Neural crest cell (in vitro differentiated cells): ENCODE results near the gene OTUD1. TPM values are rescaled to one million over a fixed set of nuclear protein-coding genes. Genes with fewer than 3 reads are reported as not detected.

Experiments used
- DNase-seq: peaks from one replicate; pipeline ENCODE4 v3.0.0; 2021; ENCODE audit warnings: low read depth, mixed read lengths, low spot score
- H3K27ac Mint-ChIP-seq: one replicate; pipeline ENCODE4 v1.8.0; 2021; ENCODE audit warnings: mild to moderate bottlenecking, mixed read lengths; ENCODE audit not compliant: unreplicated experiment
- H3K27me3 Mint-ChIP-seq: 2 replicates; pipeline ENCODE4 v1.8.0; 2021; ENCODE audit warnings: low read depth, mild to moderate bottlenecking, mixed read lengths
- H3K36me3 Mint-ChIP-seq: 2 replicates; pipeline ENCODE4 v1.8.0; 2021; ENCODE audit warnings: low read depth, mild to moderate bottlenecking, mixed read lengths
- H3K4me1 Mint-ChIP-seq: 2 replicates; pipeline ENCODE4 v1.8.0; 2021; ENCODE audit warnings: mixed read lengths
- H3K4me3 Mint-ChIP-seq: one replicate; pipeline ENCODE4 v1.8.0; 2021; ENCODE audit warnings: mild to moderate bottlenecking, mixed read lengths
- H3K9me3 Mint-ChIP-seq: 2 replicates; pipeline ENCODE4 v1.8.0; 2021; ENCODE audit warnings: mixed read lengths
- total RNA-seq: library from RNA; stranded (reverse); gene quantifications from 2 replicates; pipeline ENCODE4 v1.2.1, GENCODE V29; 2021
- TF ChIP-seq, protein P1 (sequence below): fragments of 200-600 bp; sonication (generic); conservative IDR thresholded peaks from 2 replicates; pipeline ENCODE4 v1.5.0; 2021; ENCODE audit warnings: antibody characterized with exemption, mild to moderate bottlenecking

The OTUD1 gene
- total RNA-seq, 1 donor from 2014 or later = 3.3 TPM

- Mint-ChIP-seq H3K27ac (no peak overlapping the region), H3K4me1 (no peaks in the 10 kb centered on the region), H3K4me3 (no peak overlapping the region), H3K9me3 (no peaks in the 10 kb centered on the region), H3K27me3 (peaks cover 29% of the 10 kb centered on the region), H3K36me3 (no peaks in the 10 kb centered on the region)
- DNase-seq = no peak
- TF ChIP-seq, protein P1, sequence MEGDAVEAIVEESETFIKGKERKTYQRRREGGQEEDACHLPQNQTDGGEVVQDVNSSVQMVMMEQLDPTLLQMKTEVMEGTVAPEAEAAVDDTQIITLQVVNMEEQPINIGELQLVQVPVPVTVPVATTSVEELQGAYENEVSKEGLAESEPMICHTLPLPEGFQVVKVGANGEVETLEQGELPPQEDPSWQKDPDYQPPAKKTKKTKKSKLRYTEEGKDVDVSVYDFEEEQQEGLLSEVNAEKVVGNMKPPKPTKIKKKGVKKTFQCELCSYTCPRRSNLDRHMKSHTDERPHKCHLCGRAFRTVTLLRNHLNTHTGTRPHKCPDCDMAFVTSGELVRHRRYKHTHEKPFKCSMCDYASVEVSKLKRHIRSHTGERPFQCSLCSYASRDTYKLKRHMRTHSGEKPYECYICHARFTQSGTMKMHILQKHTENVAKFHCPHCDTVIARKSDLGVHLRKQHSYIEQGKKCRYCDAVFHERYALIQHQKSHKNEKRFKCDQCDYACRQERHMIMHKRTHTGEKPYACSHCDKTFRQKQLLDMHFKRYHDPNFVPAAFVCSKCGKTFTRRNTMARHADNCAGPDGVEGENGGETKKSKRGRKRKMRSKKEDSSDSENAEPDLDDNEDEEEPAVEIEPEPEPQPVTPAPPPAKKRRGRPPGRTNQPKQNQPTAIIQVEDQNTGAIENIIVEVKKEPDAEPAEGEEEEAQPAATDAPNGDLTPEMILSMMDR = no peak
These were observed 28.7 kb downstream of the OTUD1 start for GRCh38 chr10:23467548-23467947.

DNA sequence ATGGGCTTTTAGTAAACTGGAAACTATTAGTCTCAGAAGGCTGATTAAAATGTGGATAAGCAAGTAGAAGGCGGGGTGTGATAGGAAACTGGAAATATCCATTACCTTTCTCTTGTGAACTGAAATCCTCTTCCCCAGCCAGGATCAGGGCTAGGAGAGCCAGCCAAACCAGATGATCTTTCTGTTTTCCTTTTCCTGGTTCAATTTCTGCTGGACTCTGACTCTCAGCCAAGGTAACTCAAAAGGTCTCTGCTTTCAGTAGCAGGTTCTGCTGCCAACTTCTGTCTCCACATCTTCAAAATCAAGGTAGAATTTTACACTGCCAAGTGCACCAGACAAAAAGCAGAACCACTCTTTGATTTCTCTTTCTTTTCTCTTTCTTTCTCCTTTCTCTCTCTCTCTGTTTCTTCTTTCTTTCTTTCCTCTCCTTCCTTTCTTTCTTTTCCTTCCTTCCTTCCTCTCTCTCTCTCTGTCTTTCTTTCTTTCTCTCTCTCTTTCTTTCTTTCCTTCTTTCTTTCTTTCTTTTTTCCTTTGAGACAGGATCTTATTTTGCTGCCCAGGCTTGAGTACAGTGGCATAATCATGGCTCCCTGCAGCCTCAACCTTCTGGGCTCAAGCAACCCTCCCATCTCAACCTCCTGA is 30.8 kb downstream of the OTUD1 start:
- Mint-ChIP-seq H3K27me3 (peaks cover 32% of the 10 kb centered on the region), H3K9me3 (no peaks in the 10 kb centered on the region), H3K4me3 (no peak overlapping the region), H3K36me3 (no peaks in the 10 kb centered on the region), H3K27ac (no peak overlapping the region), H3K4me1 (no peaks in the 10 kb centered on the region)
- no peak for DNase-seq
- TF ChIP-seq, protein P1 = no peak

GRCh38 chr10:23472181-23472580 is 33.3 kb downstream of the OTUD1 start:
- no peaks in the 10 kb centered on the region for H3K36me3 Mint-ChIP-seq
- H3K27ac Mint-ChIP-seq = no peak overlapping the region
- TF ChIP-seq, protein P1 = no peak
- H3K4me1 Mint-ChIP-seq = no peaks in the 10 kb centered on the region
- no peaks in the 10 kb centered on the region for H3K9me3 Mint-ChIP-seq
- H3K27me3 Mint-ChIP-seq = peaks cover 34% of the 10 kb centered on the region
- no peak for DNase-seq
- H3K4me3 Mint-ChIP-seq = no peak overlapping the region

GRCh38 chr10:23474081-23474480 is 35.2 kb downstream of the OTUD1 start:
- Mint-ChIP-seq H3K27me3 (peaks cover 25% of the 10 kb centered on the region), H3K9me3 (no peaks in the 10 kb centered on the region), H3K4me3 (no peak overlapping the region), H3K36me3 (no peaks in the 10 kb centered on the region), H3K27ac (no peak overlapping the region), H3K4me1 (no peaks in the 10 kb centered on the region)
- DNase-seq = no peak
- TF ChIP-seq, protein P1 = no peak

GRCh38 chr10:23474626-23475025 is 35.8 kb downstream of the OTUD1 start:
- TF ChIP-seq, protein P1 = no peak
- Mint-ChIP-seq H3K27ac (no peak overlapping the region), H3K4me1 (no peaks in the 10 kb centered on the region), H3K36me3 (no peaks in the 10 kb centered on the region), H3K9me3 (no peaks in the 10 kb centered on the region), H3K4me3 (no peak overlapping the region), H3K27me3 (peaks cover 23% of the 10 kb centered on the region)
- DNase-seq = no peak
